ENCODE data around the gene GATA2.

The GATA2 gene

GRCh38 chr3:128449111-128449638 is 43.8 kb downstream of the GATA2 start:
- FAIRE-seq (no peak), DNase-seq (ENCODE audit: insufficient read length, low spot score) (no peak)
- TF ChIP-seq SPI1 (IDR thresholded peaks at IDR 0.05; ENCODE audit: low read depth, low read length) (no peak), POLR2AphosphoS5 (IDR thresholded peaks at IDR 0.05; ENCODE audit: low read depth, low read length) (no peak), PAX5 (IDR thresholded peaks at IDR 0.05; ENCODE audit: insufficient read depth, low read length, severe bottlenecking) (no peak), TAF1 (IDR thresholded peaks at IDR 0.05; ENCODE audit: low read depth, low read length) (no peak), POU2F2 (IDR thresholded peaks at IDR 0.05; ENCODE audit: low read depth, low read length) (no peak), POLR2A (IDR thresholded peaks at IDR 0.05; ENCODE audit: low read depth, low read length) (no peak)

GRCh38 chr3:128448491-128448890 is 44.5 kb downstream of the GATA2 start:
- no peak for DNase-seq (ENCODE audit: insufficient read length, low spot score)
- TF ChIP-seq POLR2A (IDR thresholded peaks at IDR 0.05; ENCODE audit: low read depth, low read length) (no peak), POU2F2 (IDR thresholded peaks at IDR 0.05; ENCODE audit: low read depth, low read length) (no peak), POLR2AphosphoS5 (IDR thresholded peaks at IDR 0.05; ENCODE audit: low read depth, low read length) (no peak), TAF1 (IDR thresholded peaks at IDR 0.05; ENCODE audit: low read depth, low read length) (no peak), SPI1 (IDR thresholded peaks at IDR 0.05; ENCODE audit: low read depth, low read length) (no peak), PAX5 (IDR thresholded peaks at IDR 0.05; ENCODE audit: insufficient read depth, low read length, severe bottlenecking) (no peak)
- no peak for FAIRE-seq

DNA sequence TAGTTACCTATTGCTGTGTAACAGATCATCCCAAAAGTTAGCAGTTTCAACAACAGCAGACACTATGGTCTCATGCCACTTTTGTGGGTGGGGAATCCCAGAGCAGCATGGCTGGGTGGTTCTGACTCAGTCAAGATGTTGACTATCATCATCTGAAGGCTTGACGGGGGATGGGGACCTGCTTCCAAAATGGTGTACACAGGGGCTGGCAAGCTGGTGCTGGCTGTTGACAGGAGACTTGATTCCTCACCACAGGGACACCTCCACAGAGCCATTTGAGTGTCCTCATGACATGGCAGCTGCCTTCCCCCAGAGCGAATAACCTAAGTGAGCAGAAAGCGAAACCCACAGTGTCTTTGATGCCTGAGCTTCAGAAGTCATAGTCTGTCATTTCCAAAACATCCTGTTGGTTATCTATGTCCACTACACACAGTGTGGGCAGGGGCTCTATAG is 45.4 kb downstream of the GATA2 start:
- FAIRE-seq (no peak), DNase-seq (ENCODE audit: insufficient read length, low spot score) (no peak)
- TF ChIP-seq SPI1 (IDR thresholded peaks at IDR 0.05; ENCODE audit: low read depth, low read length): no peak
- peak; percentile 34 for TF ChIP-seq PAX5 (IDR thresholded peaks at IDR 0.05; ENCODE audit: insufficient read depth, low read length, severe bottlenecking)

DNA sequence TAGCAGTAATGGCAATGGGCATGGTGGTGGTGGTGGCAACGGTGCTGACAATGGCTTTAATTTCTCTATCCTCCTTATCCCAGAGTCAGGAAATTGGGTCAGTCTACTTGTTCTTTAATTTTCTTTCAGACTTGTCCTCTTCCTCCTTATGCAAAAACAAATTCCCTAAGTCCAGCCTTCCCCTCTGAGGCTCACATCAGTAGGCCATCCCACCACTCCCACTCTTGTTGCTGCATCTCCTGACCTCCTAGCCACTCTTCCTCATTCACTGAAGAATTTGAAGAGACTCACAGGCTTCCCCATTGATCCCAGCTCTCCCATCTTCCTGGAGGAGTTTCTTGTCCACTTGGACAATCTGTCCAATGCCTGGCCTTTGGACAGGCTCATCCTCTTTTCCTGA is 46.2 kb downstream of the GATA2 start:
- FAIRE-seq (no peak), DNase-seq (ENCODE audit: insufficient read length, low spot score) (no peak)
- TF ChIP-seq PAX5 (IDR thresholded peaks at IDR 0.05; ENCODE audit: insufficient read depth, low read length, severe bottlenecking) (no peak), TAF1 (IDR thresholded peaks at IDR 0.05; ENCODE audit: low read depth, low read length) (no peak), POLR2A (IDR thresholded peaks at IDR 0.05; ENCODE audit: low read depth, low read length) (no peak), POLR2AphosphoS5 (IDR thresholded peaks at IDR 0.05; ENCODE audit: low read depth, low read length) (no peak), POU2F2 (IDR thresholded peaks at IDR 0.05; ENCODE audit: low read depth, low read length) (no peak), SPI1 (IDR thresholded peaks at IDR 0.05; ENCODE audit: low read depth, low read length) (no peak)

- DNase-seq (ENCODE audit: insufficient read length, low spot score): no peak
- TF ChIP-seq POLR2A (IDR thresholded peaks at IDR 0.05; ENCODE audit: low read depth, low read length) (no peak), SPI1 (IDR thresholded peaks at IDR 0.05; ENCODE audit: low read depth, low read length) (no peak), POLR2AphosphoS5 (IDR thresholded peaks at IDR 0.05; ENCODE audit: low read depth, low read length) (no peak)
- FAIRE-seq: no peak
These were observed 47.6 kb downstream of the GATA2 start for GRCh38 chr3:128445357-128445756.

DNA sequence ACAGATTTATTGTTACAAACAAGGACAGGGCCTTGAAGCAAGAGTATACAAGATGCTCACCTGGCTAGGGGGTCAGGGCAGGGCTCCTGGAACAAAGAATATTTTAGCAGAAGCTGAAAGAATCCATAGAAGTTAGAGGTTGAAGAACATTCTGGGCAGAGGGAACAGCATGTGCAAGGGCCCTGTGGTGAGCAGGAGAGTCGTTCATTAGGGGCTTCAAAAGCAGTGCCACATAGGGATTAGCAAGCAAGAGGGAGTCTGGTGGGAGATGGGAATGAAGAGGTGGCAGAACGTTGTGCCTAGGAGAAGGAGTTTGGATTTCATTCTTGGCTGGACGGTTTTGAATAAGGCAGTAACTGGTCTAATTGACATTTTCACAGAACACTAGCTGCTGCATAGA is 49.2 kb downstream of the GATA2 start:
- TF ChIP-seq POU2F2 (IDR thresholded peaks at IDR 0.05; ENCODE audit: low read depth, low read length): no peak
- no peak for TF ChIP-seq TAF1 (IDR thresholded peaks at IDR 0.05; ENCODE audit: low read depth, low read length)
- TF ChIP-seq PAX5 (IDR thresholded peaks at IDR 0.05; ENCODE audit: insufficient read depth, low read length, severe bottlenecking): no peak
- TF ChIP-seq POLR2AphosphoS5 (IDR thresholded peaks at IDR 0.05; ENCODE audit: low read depth, low read length): no peak
- TF ChIP-seq SPI1 (IDR thresholded peaks at IDR 0.05; ENCODE audit: low read depth, low read length): no peak
- TF ChIP-seq POLR2A (IDR thresholded peaks at IDR 0.05; ENCODE audit: low read depth, low read length): no peak
- DNase-seq (ENCODE audit: insufficient read length, low spot score): no peak
- no peak for FAIRE-seq

- FAIRE-seq (no peak), DNase-seq (ENCODE audit: insufficient read length, low spot score) (no peak)
- TF ChIP-seq SPI1 (IDR thresholded peaks at IDR 0.05; ENCODE audit: low read depth, low read length): no peak
- TF ChIP-seq POLR2A (IDR thresholded peaks at IDR 0.05; ENCODE audit: low read depth, low read length): no peak
- TF ChIP-seq POLR2AphosphoS5 (IDR thresholded peaks at IDR 0.05; ENCODE audit: low read depth, low read length): no peak
- TF ChIP-seq POU2F2 (IDR thresholded peaks at IDR 0.05; ENCODE audit: low read depth, low read length): no peak
These were observed 50.1 kb downstream of the GATA2 start for GRCh38 chr3:128442949-128443348.

GRCh38 chr3:128442070-128442469 is 50.9 kb downstream of the GATA2 start:
- DNase-seq (ENCODE audit: insufficient read length, low spot score) (no peak), FAIRE-seq (no peak)
- TF ChIP-seq POU2F2 (IDR thresholded peaks at IDR 0.05; ENCODE audit: low read depth, low read length) (no peak), POLR2A (IDR thresholded peaks at IDR 0.05; ENCODE audit: low read depth, low read length) (no peak), POLR2AphosphoS5 (IDR thresholded peaks at IDR 0.05; ENCODE audit: low read depth, low read length) (no peak), TAF1 (IDR thresholded peaks at IDR 0.05; ENCODE audit: low read depth, low read length) (no peak), PAX5 (IDR thresholded peaks at IDR 0.05; ENCODE audit: insufficient read depth, low read length, severe bottlenecking) (no peak), SPI1 (IDR thresholded peaks at IDR 0.05; ENCODE audit: low read depth, low read length) (no peak)

- TF ChIP-seq POLR2AphosphoS5 (IDR thresholded peaks at IDR 0.05; ENCODE audit: low read depth, low read length): no peak
- TF ChIP-seq POU2F2 (IDR thresholded peaks at IDR 0.05; ENCODE audit: low read depth, low read length): no peak
- TF ChIP-seq POLR2A (IDR thresholded peaks at IDR 0.05; ENCODE audit: low read depth, low read length): no peak
- TF ChIP-seq TAF1 (IDR thresholded peaks at IDR 0.05; ENCODE audit: low read depth, low read length): no peak
- no peak for TF ChIP-seq PAX5 (IDR thresholded peaks at IDR 0.05; ENCODE audit: insufficient read depth, low read length, severe bottlenecking)
- no peak for TF ChIP-seq SPI1 (IDR thresholded peaks at IDR 0.05; ENCODE audit: low read depth, low read length)
These were observed 53.8 kb downstream of the GATA2 start for GRCh38 chr3:128439226-128439625.

DNA sequence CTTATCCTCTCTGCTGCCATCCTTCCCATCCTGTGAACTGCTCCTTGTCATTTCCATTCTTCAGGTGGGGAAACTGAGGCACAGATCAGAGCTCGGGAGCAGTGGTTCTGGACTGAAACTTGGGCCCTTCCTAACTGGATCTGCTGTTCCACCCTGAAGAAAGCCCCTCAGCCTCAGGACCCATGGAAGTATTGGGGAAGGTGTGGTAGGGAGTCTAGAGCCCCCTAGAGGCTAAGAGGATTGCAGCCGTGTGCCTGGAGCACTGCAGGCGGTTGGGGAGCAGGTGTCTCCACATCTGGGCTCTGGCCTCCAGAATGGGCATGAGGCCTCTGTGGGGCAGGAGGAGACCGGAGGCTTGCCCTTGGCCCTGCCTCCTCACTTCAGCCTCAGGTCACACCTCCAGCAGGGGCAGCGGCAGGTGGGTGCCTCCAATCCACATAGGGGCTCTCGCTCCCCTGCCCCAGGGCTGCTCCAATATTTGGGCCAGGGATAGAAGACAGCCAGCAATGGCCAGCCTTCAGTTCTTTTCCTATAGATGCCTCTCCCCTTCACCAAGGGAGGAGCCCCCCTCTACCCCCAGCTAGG is 54.4 kb downstream of the GATA2 start:
- FAIRE-seq (no peak), DNase-seq (ENCODE audit: insufficient read length, low spot score) (no peak)

More at GRCh38 chr3:128439226-128439625, 53.8 kb downstream of the GATA2 start:
- FAIRE-seq (no peak), DNase-seq (ENCODE audit: insufficient read length, low spot score) (no peak)

More for the DNA sequence above, 54.4 kb downstream of the GATA2 start:
- no peak for TF ChIP-seq SPI1 (IDR thresholded peaks at IDR 0.05; ENCODE audit: low read depth, low read length)

Data from GM12891 (cell line).